ENCODE results near the gene SLC6A16. TPM values are rescaled to one million over a fixed set of nuclear protein-coding genes. Genes with fewer than 3 reads are reported as not detected.
"Not testable (repeated sequence)": the region's sequence is repeated elsewhere in the genome, so short reads cannot be mapped to it uniquely, and the experiment has no call there.

Gene SLC6A16
- under 1 TPM in 5 of 6 experiments, not detected in 1; 0.26 to 0.53 (median 0.40) TPM for total RNA-seq (2021; fragmentation: NEBNext Ultra II Directional; extraction: Animal tissue kit (Norgen Biotek cat#: 25700))
- long read RNA-seq, partial matches to known transcripts, result 0 of 1 reads
- long read RNA-seq, other reads (novel, unspliced or antisense), result 1 of 1 reads

DNA sequence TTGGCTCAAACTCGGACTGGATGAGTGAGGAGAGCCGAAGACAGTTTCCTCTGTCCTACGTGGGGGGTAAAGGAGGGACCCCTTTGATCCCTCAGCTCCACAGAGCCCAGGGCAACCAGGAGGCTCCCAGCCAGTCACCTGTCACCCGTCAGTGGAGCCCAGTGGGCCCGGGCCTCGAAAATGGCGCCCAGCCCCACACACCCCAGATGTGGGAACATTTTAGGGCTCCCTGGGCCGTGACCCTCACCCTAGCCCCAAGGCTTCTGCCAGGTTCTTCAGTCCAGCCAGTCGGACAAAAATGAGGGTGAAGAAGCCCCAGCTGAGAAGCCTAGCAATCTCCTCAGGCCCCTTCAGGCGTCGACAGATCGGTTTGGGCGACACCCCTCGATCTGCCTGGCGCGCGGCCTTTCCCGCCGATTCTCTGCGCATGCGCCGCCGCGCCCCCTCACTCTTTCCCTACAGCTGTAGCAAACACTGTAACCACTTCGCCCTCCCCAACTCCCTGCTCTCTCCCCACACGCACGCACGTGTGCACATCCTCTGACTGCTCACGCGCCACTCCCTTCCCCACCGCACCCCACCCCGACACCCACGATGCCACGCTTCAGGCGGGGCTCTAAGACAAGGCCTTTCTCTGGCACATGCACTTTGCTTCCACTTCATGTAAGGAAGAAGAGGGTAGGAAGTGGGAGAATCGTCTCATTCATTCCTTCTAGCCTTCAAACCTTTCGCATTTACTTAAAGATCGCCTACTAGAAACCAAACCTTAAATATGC lies at the start of gene SLC6A16:
Gene SLC6A16 (minus strand): TSS at position 391 of the 776 bp plus-strand sequence. CDS start 13,844 bp downstream, outside the sequence.
- Mint-ChIP-seq H3K27ac (no peak within 1 kb of the TSS), H3K36me3 (ENCODE audit: low read depth) (no peaks in the 10 kb centered on the region; the same call in 1 of the 2 replicates), H3K4me1 (ENCODE audit: low read depth) (no peaks in the 10 kb centered on the region; the same call in 1 of the 2 replicates), H3K4me3 (no peak within 1 kb of the TSS), H3K9me3 (peaks cover 4% of the 10 kb centered on the region; the same call in 1 of the 2 replicates), H3K27me3 (ENCODE audit: insufficient read depth) (peaks cover 3% of the 10 kb centered on the region)
- no peak for TF ChIP-seq CTCF (IDR thresholded peaks at IDR 0.05)
- no peak for DNase-seq

DNA sequence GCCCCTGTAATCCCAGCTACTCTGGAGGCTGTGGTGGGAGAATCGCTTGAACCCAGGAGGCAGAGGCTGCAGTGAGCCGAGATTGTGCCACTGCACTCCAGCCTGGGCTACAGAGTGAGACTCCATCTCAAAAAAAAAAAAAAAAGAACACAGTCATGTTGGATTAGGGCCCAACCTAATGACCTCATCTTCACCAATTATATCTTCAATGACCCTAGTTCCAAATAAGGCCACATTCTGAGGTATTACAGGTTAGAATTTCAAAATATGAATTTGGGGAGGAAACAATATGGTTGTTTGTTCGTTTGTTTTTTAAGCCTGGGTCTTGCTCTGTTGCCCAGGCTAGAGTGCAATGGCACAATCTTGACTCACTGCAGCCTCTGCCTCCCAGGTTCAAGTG lies 48.2 kb upstream of the SLC6A16 start:
- H3K36me3 Mint-ChIP-seq (ENCODE audit: low read depth); H3K4me1 Mint-ChIP-seq (ENCODE audit: low read depth); DNase-seq; H3K4me3 Mint-ChIP-seq; H3K27ac Mint-ChIP-seq: not testable (repeated sequence)
- H3K27me3 Mint-ChIP-seq (ENCODE audit: insufficient read depth), result peaks cover 30% of the 10 kb centered on the region
- H3K9me3 Mint-ChIP-seq, result peaks cover 24% of the 10 kb centered on the region

DNA sequence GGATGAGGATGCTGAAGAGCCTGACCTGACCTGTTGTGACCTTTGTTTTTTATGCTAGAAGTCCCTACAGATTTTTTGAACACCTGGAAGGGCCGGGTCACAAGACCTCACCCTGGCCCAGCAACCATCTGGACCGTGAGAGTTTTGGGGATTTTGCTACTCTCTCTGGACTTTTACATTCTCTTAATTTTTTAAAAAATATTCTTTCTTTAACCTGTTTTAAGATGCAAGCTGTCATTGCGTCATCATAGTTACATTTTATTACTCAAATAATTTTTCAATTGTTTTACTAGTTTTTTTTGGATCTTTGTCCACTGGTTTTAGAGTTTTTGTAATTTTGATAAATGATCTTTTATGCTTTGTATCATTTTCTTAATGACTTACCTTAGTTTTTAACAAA lies 46.2 kb upstream of the SLC6A16 start:
- Mint-ChIP-seq H3K4me3 (no peak overlapping the region), H3K4me1 (ENCODE audit: low read depth) (no peaks in the 10 kb centered on the region), H3K27ac (no peak overlapping the region), H3K27me3 (ENCODE audit: insufficient read depth) (peaks cover 24% of the 10 kb centered on the region), H3K9me3 (peaks cover 24% of the 10 kb centered on the region), H3K36me3 (ENCODE audit: low read depth) (peaks cover 9% of the 10 kb centered on the region)
- no peak for TF ChIP-seq CTCF (IDR thresholded peaks at IDR 0.05)
- DNase-seq, result no peak

DNA sequence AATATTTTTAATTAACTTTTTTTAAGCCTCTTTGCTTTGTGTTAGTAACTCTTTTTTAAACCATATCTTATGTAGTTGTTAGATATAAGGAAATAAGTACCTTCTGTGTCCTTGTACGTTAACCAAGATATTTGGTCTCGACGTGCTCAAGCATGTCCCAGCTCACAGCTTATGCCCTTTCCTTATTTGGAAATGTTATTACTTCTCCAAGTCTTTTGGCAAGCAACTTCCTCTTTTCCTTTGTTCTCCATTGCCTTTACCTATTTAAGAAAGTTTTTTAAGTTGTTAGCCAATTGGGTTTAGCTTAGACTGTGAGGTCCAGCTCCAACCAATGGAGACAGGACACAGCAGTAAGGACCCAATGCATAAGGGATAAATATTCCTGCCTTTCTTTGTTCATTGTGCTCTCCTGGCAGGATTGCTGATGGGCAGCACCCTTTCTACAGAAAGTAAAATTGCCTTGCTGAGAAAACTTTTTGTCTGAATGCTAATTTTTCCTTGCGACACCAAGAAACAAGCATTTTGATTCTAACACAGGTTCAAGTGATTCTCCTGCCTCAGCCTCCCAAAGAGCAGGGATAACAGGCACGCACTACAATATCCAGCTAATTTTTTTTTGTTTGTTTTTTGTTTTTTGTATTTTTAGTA lies 43.8 kb upstream of the SLC6A16 start:
- Mint-ChIP-seq H3K27ac (no peak overlapping the region), H3K36me3 (ENCODE audit: low read depth) (peaks cover 9% of the 10 kb centered on the region), H3K4me3 (no peak overlapping the region), H3K9me3 (peaks cover 24% of the 10 kb centered on the region), H3K27me3 (ENCODE audit: insufficient read depth) (peaks cover 16% of the 10 kb centered on the region), H3K4me1 (ENCODE audit: low read depth) (no peaks in the 10 kb centered on the region)
- DNase-seq, result no peak
- TF ChIP-seq CTCF (IDR thresholded peaks at IDR 0.05), result no peak

GRCh38 chr19:49366110-49366509 lies 41.1 kb upstream of the SLC6A16 start:
- peaks cover 9% of the 10 kb centered on the region for H3K36me3 Mint-ChIP-seq (ENCODE audit: low read depth)
- peaks cover 12% of the 10 kb centered on the region for H3K27me3 Mint-ChIP-seq (ENCODE audit: insufficient read depth)
- H3K4me1 Mint-ChIP-seq (ENCODE audit: low read depth), result peaks cover 7% of the 10 kb centered on the region
- TF ChIP-seq CTCF (IDR thresholded peaks at IDR 0.05), result no peak
- no peak overlapping the region for H3K4me3 Mint-ChIP-seq
- DNase-seq, result no peak
- no peak overlapping the region for H3K27ac Mint-ChIP-seq
- H3K9me3 Mint-ChIP-seq, result peaks cover 24% of the 10 kb centered on the region
